ENCODE measurements around the gene KCNMA1. TPM values are rescaled to one million over a fixed set of nuclear protein-coding genes. Genes with fewer than 3 reads are reported as not detected.

KCNMA1 gene
- polyA plus RNA-seq, 4 donors, result 2.7 to 8.6 (median 7.7) TPM

DNA sequence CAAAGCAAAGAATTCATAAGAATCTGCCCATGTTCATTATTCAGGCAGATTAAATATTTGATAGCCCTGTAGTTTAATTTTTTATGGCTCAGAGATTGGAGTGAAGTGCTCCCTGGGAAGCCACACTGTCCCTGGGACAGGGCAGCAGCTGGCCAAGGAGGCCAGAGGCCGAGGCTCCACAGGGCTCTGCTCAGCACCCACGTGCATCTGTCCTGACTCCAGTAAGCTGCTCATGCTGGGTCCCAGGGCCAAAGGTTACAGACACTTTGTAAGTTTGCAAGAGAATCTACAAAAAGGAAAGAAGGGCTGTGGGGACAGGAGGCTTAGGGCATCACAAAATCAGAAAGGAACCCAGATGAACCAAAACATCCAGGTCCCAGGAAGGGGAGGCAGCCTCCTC is 155.5 kb downstream of the KCNMA1 start:
- FAIRE-seq (no peak), DNase-seq (no peak)
- H3K27ac ChIP-seq (ENCODE audit: low read depth in 1 of 3, low read length in 2 of 3), result no peak overlapping the region
- H3K36me3 ChIP-seq (ENCODE audit: control insufficient read depth in 3 of 3, insufficient read depth in 2 of 3, low read depth in 1 of 3, low read length in 3 of 3), result no peaks in the 10 kb centered on the region
- peaks cover 0 to 5% (median 0%) of the 10 kb centered on the region in 3 donors for H3K27me3 ChIP-seq (ENCODE audit: control insufficient read depth in 3 of 3, insufficient read depth in 3 of 3, low read length in 3 of 3)
- no peaks in the 10 kb centered on the region for H3K9me3 ChIP-seq (ENCODE audit: control insufficient read depth in 2 of 2, insufficient read depth in 1 of 2, low read depth in 1 of 2, low read length in 1 of 2)
- no peak overlapping the region for H3K4me3 ChIP-seq (ENCODE audit: low read depth in 1 of 3, low read length in 3 of 3)
- 6 to 46% (median 21%) methylated on average over 2 of the region's 2 CpGs for WGBS, 3 donors
- peaks cover 0 to 11% (median 0%) of the 10 kb centered on the region in 3 donors for H3K4me1 ChIP-seq (ENCODE audit: control insufficient read depth in 3 of 3, insufficient read depth in 2 of 3, low read depth in 1 of 3, low read length in 2 of 3)

DNA sequence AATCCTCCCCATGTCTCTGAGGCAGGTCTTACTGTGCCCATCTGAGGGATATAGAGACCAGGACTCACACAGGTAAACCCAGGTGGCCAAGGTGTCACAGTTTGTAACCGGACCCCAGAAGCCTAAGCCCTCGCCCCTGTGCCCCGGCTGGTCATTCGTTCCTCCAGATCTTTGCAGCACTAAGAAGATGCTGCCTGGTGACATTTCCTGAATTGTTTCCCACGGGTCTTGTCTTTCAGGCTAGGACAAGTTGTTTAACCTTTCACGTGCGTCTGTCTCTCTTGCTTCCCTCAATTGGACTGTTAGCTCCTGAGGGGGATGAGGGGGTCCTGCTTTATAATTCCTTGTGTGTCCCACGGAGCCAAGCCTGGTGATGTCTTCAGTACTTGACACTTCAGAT is 158.0 kb downstream of the KCNMA1 start:
- DNase-seq, result no peak
- Histone ChIP-seq H3K27me3 (ENCODE audit: control insufficient read depth in 3 of 3, insufficient read depth in 3 of 3, low read length in 3 of 3) (peaks cover 0 to 5% (median 0%) of the 10 kb centered on the region in 3 donors), H3K4me1 (ENCODE audit: control insufficient read depth in 3 of 3, insufficient read depth in 2 of 3, low read depth in 1 of 3, low read length in 2 of 3) (peaks cover 0 to 11% (median 3%) of the 10 kb centered on the region in 3 donors), H3K27ac (ENCODE audit: low read depth in 1 of 3, low read length in 2 of 3) (peak overlapping the region in 2 of 3 donors; percentile 0 to 1), H3K4me3 (ENCODE audit: low read depth in 1 of 3, low read length in 3 of 3) (no peak overlapping the region), H3K36me3 (ENCODE audit: control insufficient read depth in 3 of 3, insufficient read depth in 2 of 3, low read depth in 1 of 3, low read length in 3 of 3) (no peaks in the 10 kb centered on the region), H3K9me3 (ENCODE audit: control insufficient read depth in 2 of 2, insufficient read depth in 1 of 2, low read depth in 1 of 2, low read length in 1 of 2) (no peaks in the 10 kb centered on the region)
- WGBS, 3 donors, result 25 to 48% (median 36%) methylated on average over 8 of the region's 8 CpGs
- FAIRE-seq, result no peak

DNA sequence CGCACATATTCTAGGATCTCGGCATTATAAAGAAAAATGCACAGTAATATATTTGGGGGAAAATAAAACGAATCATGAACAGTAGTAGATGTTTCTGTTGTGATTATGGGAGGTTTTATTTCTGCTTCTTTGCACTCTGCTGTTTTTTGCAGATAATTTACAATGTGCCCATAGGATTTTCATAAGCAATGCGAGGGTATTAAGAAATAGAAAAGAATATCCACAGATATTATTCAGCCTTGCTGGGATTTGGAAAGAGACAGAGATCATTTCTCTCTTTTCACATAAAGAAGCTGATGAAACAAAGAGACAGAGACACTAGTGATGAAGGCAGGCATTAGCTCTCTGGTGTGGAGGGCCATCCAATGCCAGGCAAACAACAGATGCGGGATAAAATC is 158.6 kb downstream of the KCNMA1 start:
- FAIRE-seq, result no peak
- peaks cover 0 to 11% (median 3%) of the 10 kb centered on the region in 3 donors for H3K4me1 ChIP-seq (ENCODE audit: control insufficient read depth in 3 of 3, insufficient read depth in 2 of 3, low read depth in 1 of 3, low read length in 2 of 3)

DNA sequence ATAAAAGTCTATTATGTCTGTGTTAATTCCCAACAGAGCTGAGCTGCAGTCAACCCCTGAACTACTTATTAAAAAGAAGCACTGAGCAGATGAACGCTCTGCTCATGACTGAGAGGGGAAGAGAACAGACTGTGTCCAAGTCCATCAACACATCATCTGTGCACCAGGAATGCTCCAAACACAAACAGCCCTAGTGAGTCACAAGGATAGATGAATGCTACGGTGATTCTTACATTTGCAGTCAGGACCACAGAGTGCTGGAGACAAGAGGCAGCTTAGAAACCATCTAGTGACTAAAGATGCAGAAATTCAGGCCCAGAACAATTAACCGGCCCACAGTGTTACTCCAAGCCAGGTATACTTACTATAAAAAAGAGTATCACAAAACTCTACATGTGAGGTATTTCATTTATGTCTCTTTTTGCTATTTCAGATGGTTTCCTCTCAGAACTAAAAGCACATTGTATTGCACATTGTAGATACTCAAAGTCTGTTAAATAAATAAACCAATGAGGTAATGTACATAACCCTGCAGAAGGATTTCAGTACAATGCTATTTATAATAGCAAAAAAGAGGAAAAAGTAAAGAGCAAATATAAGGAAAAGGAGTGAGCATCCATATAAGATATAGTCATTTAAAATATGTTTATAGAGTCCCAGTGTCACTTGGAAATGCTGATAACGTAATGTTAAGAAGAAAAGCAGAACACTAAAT is 159.2 kb downstream of the KCNMA1 start:
- WGBS, 3 donors, result 71 to 76% (median 72%) methylated on average over 4 of the region's 4 CpGs
- peaks cover 0 to 11% (median 3%) of the 10 kb centered on the region in 3 donors for H3K4me1 ChIP-seq (ENCODE audit: control insufficient read depth in 3 of 3, insufficient read depth in 2 of 3, low read depth in 1 of 3, low read length in 2 of 3)
- no peaks in the 10 kb centered on the region for H3K27me3 ChIP-seq (ENCODE audit: control insufficient read depth in 3 of 3, insufficient read depth in 3 of 3, low read length in 3 of 3)
- H3K36me3 ChIP-seq (ENCODE audit: control insufficient read depth in 3 of 3, insufficient read depth in 2 of 3, low read depth in 1 of 3, low read length in 3 of 3), result no peaks in the 10 kb centered on the region
- no peaks in the 10 kb centered on the region for H3K9me3 ChIP-seq (ENCODE audit: control insufficient read depth in 2 of 2, insufficient read depth in 1 of 2, low read depth in 1 of 2, low read length in 1 of 2)
- no peak for DNase-seq
- FAIRE-seq, result no peak
- H3K27ac ChIP-seq (ENCODE audit: low read depth in 1 of 3, low read length in 2 of 3), result no peak overlapping the region
- H3K4me3 ChIP-seq (ENCODE audit: low read depth in 1 of 3, low read length in 3 of 3), result no peak overlapping the region

More for the DNA sequence above, 158.6 kb downstream of the KCNMA1 start:
- H3K27me3 ChIP-seq (ENCODE audit: control insufficient read depth in 3 of 3, insufficient read depth in 3 of 3, low read length in 3 of 3), result no peaks in the 10 kb centered on the region
- no peaks in the 10 kb centered on the region for H3K9me3 ChIP-seq (ENCODE audit: control insufficient read depth in 2 of 2, insufficient read depth in 1 of 2, low read depth in 1 of 2, low read length in 1 of 2)
- no peaks in the 10 kb centered on the region for H3K36me3 ChIP-seq (ENCODE audit: control insufficient read depth in 3 of 3, insufficient read depth in 2 of 3, low read depth in 1 of 3, low read length in 3 of 3)
- no peak for DNase-seq
- H3K4me3 ChIP-seq (ENCODE audit: low read depth in 1 of 3, low read length in 3 of 3), result no peak overlapping the region
- 59 to 71% (median 71%) methylated on average over 5 of the region's 5 CpGs for WGBS, 3 donors
- peak overlapping the region in 1 of 3 donors; percentile 1 for H3K27ac ChIP-seq (ENCODE audit: low read depth in 1 of 3, low read length in 2 of 3)

DNA sequence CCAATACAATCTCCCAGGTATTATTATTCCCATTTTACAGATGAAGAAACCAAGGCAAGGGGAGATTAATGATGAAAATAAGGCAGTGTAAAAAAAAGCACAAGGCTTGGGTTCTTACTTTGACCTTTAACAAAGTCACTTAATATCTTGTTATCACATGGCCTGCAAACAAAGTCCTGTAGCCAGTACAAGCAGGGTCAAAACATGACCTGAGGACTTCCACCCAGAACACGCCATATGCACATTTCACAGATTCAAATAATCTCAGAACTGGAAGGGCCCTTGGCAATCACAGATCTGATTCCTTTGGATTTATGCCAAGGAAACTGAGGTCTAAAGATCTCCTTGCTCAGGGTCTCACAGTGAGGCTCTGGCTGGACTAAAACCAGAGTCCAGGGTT is 162.1 kb downstream of the KCNMA1 start:
- no peak overlapping the region for H3K4me3 ChIP-seq (ENCODE audit: low read depth in 1 of 3, low read length in 3 of 3)
- DNase-seq (peak in 1 of 2 donors; percentile 59), FAIRE-seq (no peak)
- H3K4me1 ChIP-seq (ENCODE audit: control insufficient read depth in 3 of 3, insufficient read depth in 2 of 3, low read depth in 1 of 3, low read length in 2 of 3), result peaks cover 0 to 9% (median 3%) of the 10 kb centered on the region in 3 donors
- no peaks in the 10 kb centered on the region for H3K36me3 ChIP-seq (ENCODE audit: control insufficient read depth in 3 of 3, insufficient read depth in 2 of 3, low read depth in 1 of 3, low read length in 3 of 3)
- H3K9me3 ChIP-seq (ENCODE audit: control insufficient read depth in 2 of 2, insufficient read depth in 1 of 2, low read depth in 1 of 2, low read length in 1 of 2), result no peaks in the 10 kb centered on the region
- H3K27ac ChIP-seq (ENCODE audit: low read depth in 1 of 3, low read length in 2 of 3), result no peak overlapping the region
- WGBS, 3 donors, result 48 to 81% (median 52%) methylated on average over 1 of the region's 1 CpG
- no peaks in the 10 kb centered on the region for H3K27me3 ChIP-seq (ENCODE audit: control insufficient read depth in 3 of 3, insufficient read depth in 3 of 3, low read length in 3 of 3)

DNA sequence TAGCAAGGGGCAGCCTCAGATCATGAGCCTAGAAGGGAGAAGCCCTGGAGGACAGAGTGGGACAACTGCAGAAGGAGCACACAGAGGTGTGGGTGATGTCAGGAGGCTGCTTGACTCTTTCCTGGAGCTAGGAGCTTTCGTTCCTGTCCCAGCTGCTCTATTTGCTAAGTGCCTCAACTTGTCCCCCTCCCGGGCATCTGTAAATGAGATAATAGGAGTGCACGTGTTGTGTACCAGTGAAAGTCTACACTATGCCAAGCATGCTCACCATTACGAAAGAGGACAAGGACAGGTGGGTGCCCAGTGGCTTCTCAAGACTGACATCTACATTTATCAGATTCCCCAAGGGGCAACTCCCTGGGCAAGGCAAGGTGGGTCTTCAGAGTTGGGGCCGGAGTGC is 162.7 kb downstream of the KCNMA1 start:
- Histone ChIP-seq H3K36me3 (ENCODE audit: control insufficient read depth in 3 of 3, insufficient read depth in 2 of 3, low read depth in 1 of 3, low read length in 3 of 3) (no peaks in the 10 kb centered on the region), H3K27ac (ENCODE audit: low read depth in 1 of 3, low read length in 2 of 3) (no peak overlapping the region), H3K4me3 (ENCODE audit: low read depth in 1 of 3, low read length in 3 of 3) (no peak overlapping the region), H3K4me1 (ENCODE audit: control insufficient read depth in 3 of 3, insufficient read depth in 2 of 3, low read depth in 1 of 3, low read length in 2 of 3) (peaks cover 0 to 3% (median 3%) of the 10 kb centered on the region in 3 donors), H3K27me3 (ENCODE audit: control insufficient read depth in 3 of 3, insufficient read depth in 3 of 3, low read length in 3 of 3) (no peaks in the 10 kb centered on the region), H3K9me3 (ENCODE audit: control insufficient read depth in 2 of 2, insufficient read depth in 1 of 2, low read depth in 1 of 2, low read length in 1 of 2) (no peaks in the 10 kb centered on the region)
- FAIRE-seq, result no peak
- DNase-seq, result no peak
- 77 to 91% (median 86%) methylated on average over 5 of the region's 5 CpGs for WGBS, 3 donors

DNA sequence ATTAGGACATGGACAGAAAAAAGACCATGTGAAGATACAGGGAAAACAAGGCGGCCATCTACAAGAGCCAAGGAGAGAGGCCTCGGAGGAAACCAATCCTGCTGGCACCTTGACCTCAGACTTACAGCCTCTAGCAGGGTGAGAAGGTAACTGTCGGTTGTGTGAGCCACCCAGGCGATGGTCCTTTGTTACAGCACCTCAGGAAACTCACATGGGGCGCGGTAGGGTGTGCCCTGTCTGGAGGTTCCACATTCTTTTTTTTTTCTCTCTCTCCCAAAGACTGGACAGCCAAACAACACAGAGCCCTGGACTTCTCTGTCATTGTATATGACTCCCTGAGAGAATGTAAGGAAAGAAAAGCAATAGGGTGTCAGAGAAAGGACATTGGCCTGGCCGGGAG is 163.2 kb downstream of the KCNMA1 start:
- Histone ChIP-seq H3K36me3 (ENCODE audit: control insufficient read depth in 3 of 3, insufficient read depth in 2 of 3, low read depth in 1 of 3, low read length in 3 of 3) (no peaks in the 10 kb centered on the region), H3K27ac (ENCODE audit: low read depth in 1 of 3, low read length in 2 of 3) (no peak overlapping the region), H3K9me3 (ENCODE audit: control insufficient read depth in 2 of 2, insufficient read depth in 1 of 2, low read depth in 1 of 2, low read length in 1 of 2) (no peaks in the 10 kb centered on the region), H3K4me3 (ENCODE audit: low read depth in 1 of 3, low read length in 3 of 3) (no peak overlapping the region), H3K4me1 (ENCODE audit: control insufficient read depth in 3 of 3, insufficient read depth in 2 of 3, low read depth in 1 of 3, low read length in 2 of 3) (peaks cover 0 to 3% (median 0%) of the 10 kb centered on the region in 3 donors), H3K27me3 (ENCODE audit: control insufficient read depth in 3 of 3, insufficient read depth in 3 of 3, low read length in 3 of 3) (no peaks in the 10 kb centered on the region)
- WGBS, 3 donors, result 63 to 87% (median 74%) methylated on average over 7 of the region's 7 CpGs
- DNase-seq, result peak in 1 of 2 donors; percentile 56
- no peak for FAIRE-seq

DNA sequence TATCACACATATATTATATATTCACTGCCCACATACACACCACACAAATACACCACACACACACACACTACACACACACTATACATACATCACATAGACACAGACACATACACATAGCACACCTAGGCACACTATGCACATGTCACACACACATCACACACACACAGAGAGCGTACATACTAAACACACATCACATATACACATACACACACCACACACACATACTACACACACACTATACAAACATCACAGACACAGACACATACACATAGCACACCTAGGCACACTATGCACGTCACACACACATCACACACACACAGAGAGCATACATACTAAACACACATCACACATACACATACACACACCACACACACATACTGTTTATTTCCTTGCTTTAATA is 165.5 kb downstream of the KCNMA1 start:
- Histone ChIP-seq H3K36me3 (ENCODE audit: control insufficient read depth in 3 of 3, insufficient read depth in 2 of 3, low read depth in 1 of 3, low read length in 3 of 3) (no peaks in the 10 kb centered on the region), H3K9me3 (ENCODE audit: control insufficient read depth in 2 of 2, insufficient read depth in 1 of 2, low read depth in 1 of 2, low read length in 1 of 2) (no peaks in the 10 kb centered on the region), H3K4me1 (ENCODE audit: control insufficient read depth in 3 of 3, insufficient read depth in 2 of 3, low read depth in 1 of 3, low read length in 2 of 3) (peaks cover 0 to 3% (median 0%) of the 10 kb centered on the region in 3 donors), H3K4me3 (ENCODE audit: low read depth in 1 of 3, low read length in 3 of 3) (no peak overlapping the region), H3K27me3 (ENCODE audit: control insufficient read depth in 3 of 3, insufficient read depth in 3 of 3, low read length in 3 of 3) (no peaks in the 10 kb centered on the region), H3K27ac (ENCODE audit: low read depth in 1 of 3, low read length in 2 of 3) (no peak overlapping the region)
- DNase-seq (no peak), FAIRE-seq (no peak)
- 87 to 94% (median 94%) methylated on average over 2 of the region's 2 CpGs for WGBS, 3 donors

Data from small intestine (tissue), 7 donors.